Measurements from ENCODE around the gene ATF7.
A peak's percentile ranks its signal among the peaks of the same experiment; 100 is the strongest.

ATF7 gene

DNA sequence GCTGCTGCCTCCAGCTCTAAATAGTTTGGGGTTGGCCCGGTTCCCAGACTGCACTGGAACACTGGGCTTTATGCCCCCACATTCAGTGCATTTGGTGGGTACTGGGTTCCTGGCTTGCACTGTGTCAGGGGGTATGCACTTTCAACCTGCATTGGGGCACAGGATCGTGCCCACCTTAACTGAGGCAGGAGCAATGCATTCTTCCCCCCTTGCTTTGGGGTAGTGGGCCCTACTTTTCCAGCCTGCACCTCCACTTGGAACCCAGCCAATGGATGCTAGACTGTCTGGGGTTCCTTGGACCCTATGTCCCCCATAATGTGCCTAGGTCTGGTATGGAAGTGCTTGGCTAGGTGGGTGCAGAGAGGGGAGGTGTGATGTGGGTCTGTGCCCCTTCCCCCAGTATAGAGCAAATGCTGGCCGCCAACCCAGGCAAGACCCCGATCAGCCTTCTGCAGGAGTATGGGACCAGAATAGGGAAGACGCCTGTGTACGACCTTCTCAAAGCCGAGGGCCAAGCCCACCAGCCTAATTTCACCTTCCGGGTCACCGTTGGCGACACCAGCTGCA, 124.5 kb downstream of the ATF7 start:
- DNase-seq (ENCODE audit: low spot score): no peak
- Histone ChIP-seq H3K9me3 (replicated peaks in 1 of 2; ENCODE audit: control insufficient read depth in 2 of 2, insufficient read depth in 1 of 2, low read depth in 1 of 2, low read length in 2 of 2) (no peaks in the 10 kb centered on the region), H2BK120ac (ENCODE audit: low read depth, low read length) (peak overlapping the region; percentile 44), H3K4me2 (ENCODE audit: insufficient read depth, low read length, poor library complexity, severe bottlenecking) (peak overlapping the region; percentile 81), H4K91ac (ENCODE audit: low read depth, low read length, poor library complexity) (peak overlapping the region; percentile 97), H2AK5ac (ENCODE audit: low read depth, low read length) (peak overlapping the region; percentile 99), H3K4me1 (ENCODE audit: control insufficient read depth in 2 of 2, insufficient read depth in 1 of 2, low read depth in 1 of 2, low read length in 2 of 2) (peaks cover 23 to 27% of the 10 kb centered on the region in 2 donors), H3K9ac (ENCODE audit: low read depth, low read length, poor library complexity) (peak overlapping the region; percentile 99), H3K27me3 (ENCODE audit: control insufficient read depth in 3 of 3, insufficient read depth in 3 of 3, low read depth in 1 of 3, low read length in 3 of 3) (no peaks in the 10 kb centered on the region), H2BK5ac (ENCODE audit: low read length) (peak overlapping the region; percentile 97), H3K4me3 (ENCODE audit: low read length in 2 of 2) (peak overlapping the region; percentile 83 to 97), H3K4ac (ENCODE audit: low read length) (peak overlapping the region; percentile 96), H2BK12ac (ENCODE audit: low read length) (no peak overlapping the region), H3K79me1 (ENCODE audit: low read depth, low read length) (peaks cover 6% of the 10 kb centered on the region), H3K36me3 (replicated peaks in 1 of 2; ENCODE audit: control insufficient read depth in 2 of 2, insufficient read depth in 2 of 2, low read length in 2 of 2) (peaks cover 9 to 46% of the 10 kb centered on the region in 2 donors), H3K23ac (ENCODE audit: low read depth, low read length, poor library complexity) (peak overlapping the region; percentile 97), H3K14ac (ENCODE audit: low read length) (peak overlapping the region; percentile 92), H4K8ac (ENCODE audit: low read depth, low read length) (peak overlapping the region; percentile 100), H2BK15ac (ENCODE audit: low read length) (peak overlapping the region; percentile 52), H3K27ac (replicated peaks; ENCODE audit: low read length) (peak overlapping the region; percentile 94), H3K18ac (ENCODE audit: low read length) (peak overlapping the region; percentile 100), H2AFZ (ENCODE audit: low read length) (peak overlapping the region; percentile 100)
- no CpG with 5 or more reads among the region's 10 CpGs for WGBS, 2 donors (ENCODE audit: extremely low coverage in 2 of 2, insufficient read length in 2 of 2, insufficient replicate concordance in 1 of 2)

DNA sequence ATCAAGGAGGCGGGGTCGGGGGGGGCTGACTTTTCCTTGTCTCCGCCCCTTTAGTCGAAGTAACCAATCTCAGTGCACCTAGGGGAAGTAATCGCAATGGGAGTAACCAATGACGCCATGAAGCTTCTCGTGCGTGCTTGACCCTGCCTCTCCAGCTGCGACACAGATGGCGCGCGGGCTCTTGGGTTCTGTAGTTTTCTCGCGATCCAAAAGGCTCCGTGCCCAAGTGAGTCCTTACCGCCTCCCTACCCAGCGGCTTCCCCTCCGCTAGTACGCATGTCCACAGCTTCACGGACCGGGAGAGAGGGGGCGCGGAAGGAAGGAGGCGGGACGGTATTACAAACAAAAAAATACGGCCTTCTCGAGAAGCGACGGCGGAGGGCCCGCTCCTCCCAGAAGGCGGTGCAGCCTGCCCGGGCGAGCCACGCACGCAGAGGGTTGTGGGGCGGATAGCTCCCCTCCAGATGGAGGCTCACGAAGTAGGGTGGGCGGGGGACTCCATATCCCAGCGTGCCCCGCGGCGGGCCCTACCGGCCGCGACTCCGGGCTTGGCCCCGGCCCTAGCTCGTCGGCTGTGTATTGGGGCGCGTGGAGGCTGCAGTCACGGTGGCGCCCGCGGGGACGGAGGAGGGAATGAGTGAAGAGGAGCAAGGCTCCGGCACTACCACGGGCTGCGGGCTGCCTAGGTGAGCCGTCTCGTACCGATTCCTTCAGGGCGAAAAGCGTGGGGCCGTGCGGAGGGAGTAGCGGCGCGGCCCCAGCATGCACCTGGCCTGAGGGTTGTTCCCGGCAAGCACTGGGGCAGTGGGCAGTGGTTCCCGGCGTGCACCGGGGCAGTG, 125.2 kb downstream of the ATF7 start, which contains the start of gene TARBP2:
TSS of gene TARBP2 (plus strand) at position 508 of the 839 bp plus-strand sequence. CDS start at position 634, 126 bp downstream.
- H3K9ac ChIP-seq (ENCODE audit: low read depth, low read length, poor library complexity): peak within 1 kb of the TSS; percentile 99
- no peaks in the 10 kb centered on the region for H3K9me3 ChIP-seq (replicated peaks in 1 of 2; ENCODE audit: control insufficient read depth in 2 of 2, insufficient read depth in 1 of 2, low read depth in 1 of 2, low read length in 2 of 2)
- peak within 1 kb of the TSS; percentile 44 for H2BK120ac ChIP-seq (ENCODE audit: low read depth, low read length)
- peaks cover 7 to 39% of the 10 kb centered on the region in 2 donors for H3K36me3 ChIP-seq (replicated peaks in 1 of 2; ENCODE audit: control insufficient read depth in 2 of 2, insufficient read depth in 2 of 2, low read length in 2 of 2)
- H3K18ac ChIP-seq (ENCODE audit: low read length): peak within 1 kb of the TSS; percentile 100
- peak within 1 kb of the TSS; percentile 83 to 97 for H3K4me3 ChIP-seq (ENCODE audit: low read length in 2 of 2)
- H2AFZ ChIP-seq (ENCODE audit: low read length): peak within 1 kb of the TSS; percentile 100
- peak within 1 kb of the TSS; percentile 96 for H3K4ac ChIP-seq (ENCODE audit: low read length)
- peak within 1 kb of the TSS; percentile 97 for H4K91ac ChIP-seq (ENCODE audit: low read depth, low read length, poor library complexity)
- peaks cover 26 to 30% of the 10 kb centered on the region in 2 donors for H3K4me1 ChIP-seq (ENCODE audit: control insufficient read depth in 2 of 2, insufficient read depth in 1 of 2, low read depth in 1 of 2, low read length in 2 of 2)
- H3K4me2 ChIP-seq (ENCODE audit: insufficient read depth, low read length, poor library complexity, severe bottlenecking): peak within 1 kb of the TSS; percentile 89
- peaks cover 6% of the 10 kb centered on the region for H3K79me1 ChIP-seq (ENCODE audit: low read depth, low read length)
- peak within 1 kb of the TSS; percentile 99 for H2AK5ac ChIP-seq (ENCODE audit: low read depth, low read length)
- H3K23ac ChIP-seq (ENCODE audit: low read depth, low read length, poor library complexity): peak within 1 kb of the TSS; percentile 97
- H2BK12ac ChIP-seq (ENCODE audit: low read length): no peak within 1 kb of the TSS
- peak within 1 kb of the TSS; percentile 52 for H2BK15ac ChIP-seq (ENCODE audit: low read length)
- H4K8ac ChIP-seq (ENCODE audit: low read depth, low read length): peak within 1 kb of the TSS; percentile 100
- peak within 1 kb of the TSS; percentile 94 for H3K27ac ChIP-seq (replicated peaks; ENCODE audit: low read length)
- no CpG with 5 or more reads among the region's 74 CpGs for whole genome bisulfite sequencing, 2 donors (ENCODE audit: extremely low coverage in 2 of 2, insufficient read length in 2 of 2, insufficient replicate concordance in 1 of 2)
- no peaks in the 10 kb centered on the region for H3K27me3 ChIP-seq (ENCODE audit: control insufficient read depth in 3 of 3, insufficient read depth in 3 of 3, low read depth in 1 of 3, low read length in 3 of 3)
- DNase-seq (ENCODE audit: low spot score): peak; percentile 99
- peak within 1 kb of the TSS; percentile 92 for H3K14ac ChIP-seq (ENCODE audit: low read length)
- peak within 1 kb of the TSS; percentile 97 for H2BK5ac ChIP-seq (ENCODE audit: low read length)

DNA sequence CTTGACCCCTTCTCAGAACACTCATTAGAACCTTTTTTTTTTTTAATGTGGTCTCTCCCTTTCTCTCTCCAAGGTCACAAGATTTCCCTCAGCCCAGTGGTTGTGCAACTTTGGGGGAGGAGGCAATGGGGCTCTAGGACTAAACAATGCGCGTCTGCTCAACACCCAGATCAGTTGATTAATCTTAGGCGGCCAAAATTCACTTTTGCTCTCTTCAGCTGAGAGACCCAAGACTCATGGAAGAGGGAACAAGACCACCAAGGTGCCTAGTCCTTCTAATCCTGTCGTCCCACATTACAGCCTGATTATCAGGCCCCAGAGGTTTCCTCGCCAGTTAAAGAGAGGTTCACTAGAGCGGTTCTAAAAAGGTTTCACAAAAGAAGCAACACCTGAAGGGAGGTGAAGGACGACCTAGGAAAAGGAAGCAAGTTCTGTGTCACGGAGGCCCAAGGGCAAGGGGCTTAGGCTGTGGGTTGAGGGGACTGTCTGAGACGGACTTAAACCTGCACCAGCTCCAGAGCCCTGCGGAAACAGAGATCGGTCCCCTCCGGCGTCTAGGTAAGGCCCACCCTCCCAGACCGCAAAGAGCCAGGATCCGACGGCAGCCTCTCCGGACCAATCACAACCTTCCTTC, 125.9 kb downstream of the ATF7 start:
- Histone ChIP-seq H2BK15ac (ENCODE audit: low read length) (no peak overlapping the region), H3K36me3 (replicated peaks in 1 of 2; ENCODE audit: control insufficient read depth in 2 of 2, insufficient read depth in 2 of 2, low read length in 2 of 2) (peaks cover 4 to 32% of the 10 kb centered on the region in 2 donors), H2BK12ac (ENCODE audit: low read length) (peak overlapping the region; percentile 17), H2BK120ac (ENCODE audit: low read depth, low read length) (no peak overlapping the region), H2AK5ac (ENCODE audit: low read depth, low read length) (no peak overlapping the region), H3K4me3 (ENCODE audit: low read length in 2 of 2) (peak overlapping the region; percentile 75 to 97), H4K91ac (ENCODE audit: low read depth, low read length, poor library complexity) (no peak overlapping the region), H3K4ac (ENCODE audit: low read length) (no peak overlapping the region), H3K27me3 (ENCODE audit: control insufficient read depth in 3 of 3, insufficient read depth in 3 of 3, low read depth in 1 of 3, low read length in 3 of 3) (no peaks in the 10 kb centered on the region), H3K4me2 (ENCODE audit: insufficient read depth, low read length, poor library complexity, severe bottlenecking) (peak overlapping the region; percentile 89), H2BK5ac (ENCODE audit: low read length) (no peak overlapping the region), H3K18ac (ENCODE audit: low read length) (peak overlapping the region; percentile 15), H3K23ac (ENCODE audit: low read depth, low read length, poor library complexity) (peak overlapping the region; percentile 95), H3K9me3 (replicated peaks in 1 of 2; ENCODE audit: control insufficient read depth in 2 of 2, insufficient read depth in 1 of 2, low read depth in 1 of 2, low read length in 2 of 2) (no peaks in the 10 kb centered on the region), H3K27ac (replicated peaks; ENCODE audit: low read length) (peak overlapping the region; percentile 85), H2AFZ (ENCODE audit: low read length) (peak overlapping the region; percentile 100), H4K8ac (ENCODE audit: low read depth, low read length) (no peak overlapping the region), H3K79me1 (ENCODE audit: low read depth, low read length) (peaks cover 6% of the 10 kb centered on the region), H3K9ac (ENCODE audit: low read depth, low read length, poor library complexity) (no peak overlapping the region), H3K14ac (ENCODE audit: low read length) (no peak overlapping the region), H3K4me1 (ENCODE audit: control insufficient read depth in 2 of 2, insufficient read depth in 1 of 2, low read depth in 1 of 2, low read length in 2 of 2) (peaks cover 28 to 35% of the 10 kb centered on the region in 2 donors)
- no peak for DNase-seq (ENCODE audit: low spot score)
- WGBS, 2 donors (ENCODE audit: extremely low coverage in 2 of 2, insufficient read length in 2 of 2, insufficient replicate concordance in 1 of 2): no CpG with 5 or more reads among the region's 17 CpGs
